Stomach (tissue), 9 donors: ENCODE measurements around the gene EFR3B. TPM values are rescaled to one million over a fixed set of nuclear protein-coding genes. Genes with fewer than 3 reads are reported as not detected.

Source experiments
- DNase-seq, 2 donors: peaks; one replicate each; pipeline versions ENCODE4 v3.0.0 to v3.0.0-alpha.2; 2013 to 2019
- H3K27ac ChIP-seq, 5 donors: fragments of 200-600 bp in 4 of 5; sonication (generic) in 4 of 5; one replicate each; pipeline ENCODE4 v1.5.1; 2013 to 2019; ENCODE audit warnings: mild to moderate bottlenecking in 1 of 5, moderate library complexity in 1 of 5
- H3K27me3 ChIP-seq, 3 donors: fragments of 200-600 bp; sonication (generic); one replicate each; pipeline ENCODE4 v1.5.1; 2017 to 2019; ENCODE audit warnings: mixed run types in 1 of 3
- H3K36me3 ChIP-seq, 4 donors: fragments of 200-600 bp; sonication (generic); 1 replicate in 3 of 4; 2 replicates in 1 of 4; pipeline ENCODE4 v1.5.1; 2016 to 2019
- H3K4me1 ChIP-seq, 4 donors: fragments of 200-600 bp; sonication (generic); one replicate each; pipeline ENCODE4 v1.5.1; 2016 to 2019
- H3K4me3 ChIP-seq, 4 donors: fragments of 200-600 bp; sonication (generic) in 3 of 4; one replicate each; pipeline ENCODE4 v1.5.1; 2016 to 2019; ENCODE audit warnings: mild to moderate bottlenecking in 1 of 4
- H3K9me3 ChIP-seq, 4 donors: fragments of 200-600 bp; sonication (generic); one replicate each; pipeline ENCODE4 v1.5.1; 2016 to 2019
- EP300 ChIP-seq: sonication (generic); formaldehyde crosslinking; IDR thresholded peaks from one replicate; pipeline ENCODE4 v1.6.1; 2017; ENCODE audit warnings: antibody characterized with exemption
- POLR2A ChIP-seq, 4 donors: fragments of 450-650 bp; IDR thresholded peaks; one replicate each; pipeline ENCODE4 v1.6.1; 2016; ENCODE audit warnings: antibody characterized with exemption in 4 of 4, control low read depth in 2 of 4, mild to moderate bottlenecking in 1 of 4, moderate library complexity in 1 of 4
- POLR2AphosphoS5 ChIP-seq, 3 donors: sonication (generic); formaldehyde crosslinking; IDR thresholded peaks; one replicate each; pipeline ENCODE4 v1.6.1; 2016; ENCODE audit warnings: antibody characterized with exemption in 3 of 3
- WGBS, 5 donors: extraction: QIAGEN DNeasy Blood & Tissue Kit in 3 of 5; methylation state at CpG; one replicate each; pipeline versions ENCODE4 v1.1.5 to v1.1.7; 2013 to 2018; 5-methylcytosine and 5-hydroxymethylcytosine counted together
- intact Hi-C: fragments of 100-400 bp; cut with DNase I; formaldehyde crosslinking; loops from one replicate; pipeline ENCODE4 v1.15.1; 2023; ENCODE audit warnings: low total_unique reads
- polyA plus RNA-seq, 3 donors: library from polyadenylated mRNA; stranded (reverse); fragments of 200-250 nt; gene quantifications; one replicate each; pipeline ENCODE4 v1.2.3, GENCODE V29; 2013
- total RNA-seq, 5 donors: library from RNA; depleted of rRNA; stranded (reverse); fragments of >200 nt; gene quantifications; one replicate each; pipeline versions ENCODE4 v1.1.0 to v1.2.3, GENCODE V29; 2014 to 2016
- TF ChIP-seq, protein P1 (sequence below), 7 experiments: fragments of 450-650 bp in 4 of 7; fragments of 200-600 bp in 3 of 7; sonication (generic) in 3 of 7; IDR thresholded peaks; one replicate each; pipeline ENCODE4 v1.5.1; 2016 to 2019; ENCODE audit warnings: antibody characterized with exemption in 7 of 7, control low read depth in 2 of 7, mild to moderate bottlenecking in 1 of 7
- donor health status: healthy with polysubstance abuse.
- donor health status: Bipolar disorder and iron deficiency.
- donor health status: healthy.

The EFR3B gene
- total and polyA plus RNA-seq, 8 donors, result 0.10 to 4.5 (median 0.58) TPM; not detected in 1

GRCh38 chr2:25032094-25032493 is 9.8 kb upstream of the EFR3B start:
- H3K27ac ChIP-seq, result no peak overlapping the region
- DNase-seq, result peak in 1 of 2 donors; percentile 15
- TF ChIP-seq POLR2A (IDR thresholded peaks at IDR 0.05), result no peak
- TF ChIP-seq, protein P1, sequence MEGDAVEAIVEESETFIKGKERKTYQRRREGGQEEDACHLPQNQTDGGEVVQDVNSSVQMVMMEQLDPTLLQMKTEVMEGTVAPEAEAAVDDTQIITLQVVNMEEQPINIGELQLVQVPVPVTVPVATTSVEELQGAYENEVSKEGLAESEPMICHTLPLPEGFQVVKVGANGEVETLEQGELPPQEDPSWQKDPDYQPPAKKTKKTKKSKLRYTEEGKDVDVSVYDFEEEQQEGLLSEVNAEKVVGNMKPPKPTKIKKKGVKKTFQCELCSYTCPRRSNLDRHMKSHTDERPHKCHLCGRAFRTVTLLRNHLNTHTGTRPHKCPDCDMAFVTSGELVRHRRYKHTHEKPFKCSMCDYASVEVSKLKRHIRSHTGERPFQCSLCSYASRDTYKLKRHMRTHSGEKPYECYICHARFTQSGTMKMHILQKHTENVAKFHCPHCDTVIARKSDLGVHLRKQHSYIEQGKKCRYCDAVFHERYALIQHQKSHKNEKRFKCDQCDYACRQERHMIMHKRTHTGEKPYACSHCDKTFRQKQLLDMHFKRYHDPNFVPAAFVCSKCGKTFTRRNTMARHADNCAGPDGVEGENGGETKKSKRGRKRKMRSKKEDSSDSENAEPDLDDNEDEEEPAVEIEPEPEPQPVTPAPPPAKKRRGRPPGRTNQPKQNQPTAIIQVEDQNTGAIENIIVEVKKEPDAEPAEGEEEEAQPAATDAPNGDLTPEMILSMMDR (IDR thresholded peaks at IDR 0.05), result no peak
- no peak for TF ChIP-seq POLR2AphosphoS5 (IDR thresholded peaks at IDR 0.05)
- no peak for TF ChIP-seq EP300

DNA sequence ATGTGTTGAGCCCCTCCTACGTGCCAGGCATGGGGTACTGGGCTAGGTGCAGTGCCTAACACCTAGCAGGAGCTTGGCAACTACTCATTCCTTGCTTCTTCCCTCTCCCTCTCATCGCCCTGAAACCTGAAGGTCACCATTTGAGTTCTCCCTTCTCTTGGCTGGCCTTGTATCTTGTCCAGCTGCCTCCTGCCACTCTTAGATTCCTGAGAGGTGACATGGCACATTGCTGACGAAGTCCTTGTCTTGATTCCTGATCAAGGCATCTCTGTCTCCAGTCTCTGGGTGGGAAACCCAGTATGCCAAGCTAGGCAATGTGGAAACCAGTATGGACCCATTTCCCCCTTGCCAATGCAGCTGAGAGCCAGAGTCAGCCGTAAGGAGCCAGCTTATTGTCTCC is 9.0 kb upstream of the EFR3B start:
- WGBS, 5 donors, result 74 to 91% (median 84%) methylated on average over 4 of the region's 4 CpGs
- Histone ChIP-seq H3K36me3 (no peaks in the 10 kb centered on the region), H3K4me3 (no peak overlapping the region), H3K27me3 (no peaks in the 10 kb centered on the region), H3K4me1 (no peaks in the 10 kb centered on the region), H3K27ac (no peak overlapping the region), H3K9me3 (no peaks in the 10 kb centered on the region)
- DNase-seq, result no peak
- intact Hi-C loops, result no loop called here
- TF ChIP-seq POLR2AphosphoS5 (IDR thresholded peaks at IDR 0.05) (no peak), EP300 (no peak), POLR2A (IDR thresholded peaks at IDR 0.05) (no peak)
- TF ChIP-seq, protein P1 (IDR thresholded peaks at IDR 0.05), result no peak

More at GRCh38 chr2:25032094-25032493, 9.8 kb upstream of the EFR3B start:
- intact Hi-C loops, result no loop called here
- Histone ChIP-seq H3K36me3 (no peaks in the 10 kb centered on the region), H3K9me3 (no peaks in the 10 kb centered on the region), H3K4me1 (no peaks in the 10 kb centered on the region), H3K4me3 (no peak overlapping the region), H3K27me3 (no peaks in the 10 kb centered on the region)
- 50 to 60% (median 56%) methylated on average over 3 of the region's 3 CpGs for WGBS, 5 donors

- no peaks in the 10 kb centered on the region for H3K9me3 ChIP-seq
- DNase-seq, result no peak
- no peaks in the 10 kb centered on the region for H3K36me3 ChIP-seq
- intact Hi-C loops, result no loop called here
- WGBS, 5 donors, result 90 to 95% (median 93%) methylated on average over 5 of the region's 5 CpGs
- no peak overlapping the region for H3K4me3 ChIP-seq
- no peaks in the 10 kb centered on the region for H3K27me3 ChIP-seq
- TF ChIP-seq, protein P1 (IDR thresholded peaks at IDR 0.05), result no peak
- TF ChIP-seq POLR2AphosphoS5 (IDR thresholded peaks at IDR 0.05), result no peak
- no peak for TF ChIP-seq POLR2A (IDR thresholded peaks at IDR 0.05)
- no peak for TF ChIP-seq EP300
- H3K4me1 ChIP-seq, result no peaks in the 10 kb centered on the region
- H3K27ac ChIP-seq, result no peak overlapping the region
Measured at GRCh38 chr2:25034081-25034480, 7.8 kb upstream of the EFR3B start.

DNA sequence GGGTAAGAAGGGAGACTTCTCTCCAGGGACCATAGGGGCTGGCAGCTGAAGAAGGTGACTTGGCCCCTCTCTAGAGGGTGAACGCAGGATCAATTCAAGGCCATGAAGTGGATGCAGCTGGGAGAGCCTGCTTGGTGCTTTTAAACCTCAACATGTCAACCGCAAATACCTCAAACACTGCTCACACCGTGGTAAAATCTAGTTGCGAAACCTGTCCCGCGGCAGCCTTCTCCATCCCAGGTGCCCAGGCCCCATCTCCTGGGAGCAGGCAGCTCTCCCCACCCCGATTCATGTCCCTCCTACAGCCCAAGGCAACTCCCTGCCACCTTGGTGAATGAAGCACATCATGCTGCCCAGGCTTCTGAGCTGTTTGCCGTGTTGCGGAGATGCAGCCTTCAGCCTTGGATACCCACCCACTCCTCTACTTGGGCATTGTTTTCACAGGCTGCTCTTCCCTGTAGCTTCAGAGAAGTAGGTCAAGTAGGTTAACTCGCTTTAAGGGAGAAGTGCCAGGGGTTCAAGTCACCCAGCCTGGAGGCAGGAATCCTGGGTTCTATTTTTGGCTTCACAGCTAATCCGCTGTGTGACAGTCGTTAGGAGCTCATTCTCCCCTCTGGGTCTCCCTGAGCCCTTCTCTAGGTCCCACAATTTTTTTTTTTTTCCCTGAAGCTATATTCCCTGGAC is 6.2 kb upstream of the EFR3B start:
- no peak overlapping the region for H3K27ac ChIP-seq
- WGBS, 5 donors, result 75 to 82% (median 78%) methylated on average over 12 of the region's 12 CpGs
- intact Hi-C loops, result no loop called here
- no peak for TF ChIP-seq POLR2A (IDR thresholded peaks at IDR 0.05)
- TF ChIP-seq EP300, result no peak
- TF ChIP-seq, protein P1 (IDR thresholded peaks at IDR 0.05), result no peak
- TF ChIP-seq POLR2AphosphoS5 (IDR thresholded peaks at IDR 0.05), result no peak
- H3K4me3 ChIP-seq, result no peak overlapping the region
- H3K9me3 ChIP-seq, result no peaks in the 10 kb centered on the region
- DNase-seq, result no peak
- no peaks in the 10 kb centered on the region for H3K36me3 ChIP-seq
- no peaks in the 10 kb centered on the region for H3K27me3 ChIP-seq
- H3K4me1 ChIP-seq, result peaks cover 0 to under 1% (median 0%) of the 10 kb centered on the region in 4 donors
